Activated T-cell treated with anti-CD3 and anti-CD28 coated beads for 1 hour (primary cell): Measurements from ENCODE around the gene GSE1.

Source experiments
- DNase-seq: peaks from one replicate; pipeline ENCODE4 v3.0.0-alpha.2; 2020; ENCODE audit warnings: low read depth

The GSE1 gene

GRCh38 chr16:85650135-85650843 lies 37.2 kb downstream of the GSE1 start:
- no peak for DNase-seq

- DNase-seq: no peak
These were observed 37.9 kb downstream of the GSE1 start for GRCh38 chr16:85650844-85651628.

GRCh38 chr16:85651629-85652430 lies 38.7 kb downstream of the GSE1 start:
- DNase-seq: no peak

GRCh38 chr16:85652431-85653221 lies 39.5 kb downstream of the GSE1 start:
- DNase-seq: no peak

- DNase-seq: no peak
These were observed 40.3 kb downstream of the GSE1 start for GRCh38 chr16:85653290-85653891.

GRCh38 chr16:85654251-85655095 lies 41.4 kb downstream of the GSE1 start:
- no peak for DNase-seq

GRCh38 chr16:85655216-85656129 lies 42.4 kb downstream of the GSE1 start:
- DNase-seq: no peak

GRCh38 chr16:85656351-85657266 lies 43.5 kb downstream of the GSE1 start:
- no peak for DNase-seq

GRCh38 chr16:85657267-85657650 lies 44.1 kb downstream of the GSE1 start:
- no peak for DNase-seq

- no peak for DNase-seq
These were observed 44.9 kb downstream of the GSE1 start for GRCh38 chr16:85657996-85658395.

- no peak for DNase-seq
These were observed 45.6 kb downstream of the GSE1 start for GRCh38 chr16:85658504-85659326.

GRCh38 chr16:85659336-85659735 lies 46.2 kb downstream of the GSE1 start:
- no peak for DNase-seq

GRCh38 chr16:85659805-85660511 lies 46.8 kb downstream of the GSE1 start:
- DNase-seq: peak; percentile 52

- DNase-seq: no peak
These were observed 48.0 kb downstream of the GSE1 start for GRCh38 chr16:85660843-85661739.

GRCh38 chr16:85661740-85662481 lies 48.8 kb downstream of the GSE1 start:
- no peak for DNase-seq
